Esophagus squamous epithelium (tissue), 4 donors: ENCODE measurements around the gene FAM107A.

ENCODE experiments used
- CTCF ChIP-seq, 6 experiments: fragments of 450-650 bp in 4 of 6; fragments of 200-600 bp in 2 of 6; sonication (generic) in 2 of 6; IDR thresholded peaks; one replicate each; pipeline ENCODE4 v1.5.1; 2016 to 2019; ENCODE audit warnings: antibody characterized with exemption in 6 of 6, mild to moderate bottlenecking in 4 of 6, moderate library complexity in 4 of 6
- POLR2A ChIP-seq, 4 donors: fragments of 450-650 bp; IDR thresholded peaks; one replicate each; pipeline ENCODE4 v1.6.1; 2017; ENCODE audit warnings: antibody characterized with exemption in 4 of 4, mild to moderate bottlenecking in 4 of 4, moderate library complexity in 3 of 4

GRCh38 chr3:58622436-58622835 lies 45.2 kb upstream of the FAM107A start:
- TF ChIP-seq POLR2A (IDR thresholded peaks at IDR 0.05) (no peak), CTCF (IDR thresholded peaks at IDR 0.05) (no peak)
